ENCODE data around the gene UBR4.
"Not testable (repeated sequence)": the region's sequence is repeated elsewhere in the genome, so short reads cannot be mapped to it uniquely, and the experiment has no call there.

Gene UBR4

DNA sequence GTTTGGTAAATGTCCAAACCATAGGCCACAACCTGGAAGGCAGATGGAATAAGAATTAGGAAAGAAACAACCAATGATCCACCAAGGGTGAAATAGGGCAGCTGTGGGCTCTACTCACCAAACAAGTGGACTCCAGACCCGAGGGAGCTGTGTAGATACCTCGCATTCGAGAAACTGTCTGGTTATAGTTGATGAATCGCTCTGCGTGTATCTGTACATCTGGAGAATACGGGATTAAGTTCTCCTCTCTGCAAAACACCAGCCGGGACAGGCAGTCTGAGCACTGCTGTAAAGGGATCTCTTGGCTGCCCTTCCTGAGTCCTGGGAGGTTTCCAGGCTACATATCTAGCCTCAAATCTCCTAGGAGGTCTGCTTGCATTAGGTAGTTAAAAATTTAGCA, 9.4 kb upstream of the UBR4 start:
- DNase-seq: no peak

DNA sequence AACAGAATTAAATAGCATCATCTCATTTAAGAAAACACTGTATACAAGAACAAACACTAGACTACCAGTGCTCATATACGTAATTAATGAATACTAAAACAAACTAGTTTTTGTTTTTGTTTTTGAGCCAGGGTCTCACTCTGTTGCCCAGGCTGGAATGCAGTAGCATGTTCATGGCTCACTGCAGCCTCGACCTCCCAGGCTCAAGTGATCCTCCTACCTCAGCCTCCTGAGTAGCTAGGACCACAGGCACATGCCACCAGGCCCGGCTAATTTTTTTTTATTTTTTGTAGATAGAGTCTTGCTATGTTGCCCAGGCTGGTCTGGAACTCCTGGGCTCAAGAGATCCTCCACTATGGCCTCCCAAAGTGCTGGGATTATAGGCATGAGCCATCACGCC, 6.5 kb upstream of the UBR4 start:
- not testable (repeated sequence) for DNase-seq

DNA sequence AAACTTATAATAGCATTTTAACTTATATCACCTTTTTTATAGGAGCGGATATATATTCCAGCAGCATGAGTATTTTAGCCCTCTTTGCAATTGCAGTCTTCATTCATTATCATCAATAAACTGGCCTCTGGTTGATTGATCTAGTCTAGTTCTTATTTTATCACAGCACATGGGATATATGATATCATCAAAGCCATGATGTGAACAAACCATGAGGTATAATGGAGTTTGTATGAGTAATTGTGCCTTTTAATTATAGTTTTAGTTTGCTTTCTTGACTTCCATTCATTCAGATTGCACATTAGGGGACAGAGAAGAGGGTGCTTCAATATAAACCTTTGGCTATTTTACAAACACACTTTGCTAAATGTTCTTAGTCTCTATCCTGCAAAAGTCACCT, 3.5 kb upstream of the UBR4 start:
- no peak for DNase-seq

DNA sequence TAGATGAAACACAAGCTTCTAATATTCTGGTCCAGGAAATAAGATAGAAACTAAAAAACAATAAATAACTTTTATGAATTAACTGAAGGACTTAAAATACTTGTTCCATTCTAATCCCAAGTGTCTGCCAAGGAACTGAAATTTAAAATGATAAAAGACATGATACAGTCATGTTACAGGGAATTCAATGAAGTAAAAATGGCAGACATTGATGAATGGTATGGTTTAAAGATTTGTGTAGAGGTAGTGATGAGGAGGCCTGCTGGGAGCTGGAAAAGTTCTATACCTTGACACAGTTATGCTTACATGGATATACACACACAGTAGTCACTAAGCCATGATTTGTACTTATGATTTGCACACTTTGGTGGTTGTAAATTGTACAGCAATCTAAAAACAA, 2.1 kb upstream of the UBR4 start:
- DNase-seq: no peak

DNA sequence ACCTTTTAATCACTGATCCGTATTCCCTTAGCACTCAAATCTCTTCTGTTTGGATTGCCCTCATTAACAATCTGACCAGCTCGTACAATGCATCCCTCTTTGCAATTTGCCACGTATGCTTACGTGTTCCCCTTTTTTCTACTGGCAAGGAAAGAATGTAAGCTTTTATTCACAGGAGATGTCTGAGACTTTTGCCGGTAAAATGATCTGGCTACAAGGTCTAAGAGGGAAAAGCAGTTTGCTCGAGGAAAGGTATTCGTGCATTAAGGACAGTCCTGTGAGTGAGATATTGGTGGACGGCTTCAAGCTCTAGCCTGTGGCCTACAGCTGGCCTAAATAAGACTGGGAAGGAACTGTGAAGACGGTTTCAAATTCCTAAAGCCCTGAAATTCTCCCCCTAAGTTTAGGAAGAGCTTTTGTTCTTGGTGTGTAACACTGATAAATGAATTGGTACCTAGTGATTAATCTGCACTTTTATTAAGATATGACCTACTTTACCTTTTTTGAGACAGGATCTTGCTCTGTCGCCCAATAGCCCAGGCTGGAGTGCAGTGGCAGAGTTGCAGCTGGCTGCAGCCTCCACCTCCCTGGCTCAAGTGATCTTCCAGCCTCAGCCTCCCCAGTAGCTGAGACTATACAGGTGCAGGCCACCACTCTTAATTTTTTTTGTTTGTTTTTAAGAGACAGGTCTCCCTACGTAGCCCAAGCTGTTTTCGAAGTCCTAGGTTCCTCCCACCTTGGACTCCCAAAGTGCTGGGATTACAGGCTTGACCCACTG, 895 bp upstream of the UBR4 start:
- no peak for DNase-seq

DNA sequence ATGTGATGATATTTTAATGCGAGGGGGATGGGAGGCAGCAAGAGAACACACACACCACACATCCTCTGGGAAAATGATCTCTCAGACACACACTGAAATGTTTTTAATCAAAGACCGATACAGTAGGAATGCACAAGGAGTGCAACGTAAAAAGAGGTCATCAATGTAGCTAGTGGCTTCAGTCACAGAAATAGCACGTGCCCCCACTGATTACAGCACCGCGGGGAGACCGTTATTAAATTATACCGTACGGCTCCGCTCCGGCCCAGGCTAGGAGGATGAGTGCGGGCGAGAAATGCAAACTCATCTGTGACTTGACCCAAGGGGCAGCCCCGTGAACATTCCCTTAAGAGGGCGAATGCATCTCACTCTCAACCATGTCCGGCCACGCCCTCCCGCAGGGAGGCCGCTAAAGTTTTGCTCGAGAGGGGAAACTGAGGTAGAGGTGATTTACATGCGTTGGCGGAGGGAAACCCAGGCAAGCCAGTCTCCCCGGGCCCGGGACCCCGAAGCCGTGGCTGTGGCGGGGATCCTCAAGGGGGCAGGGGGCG, 552 bp downstream of the UBR4 start:
- DNase-seq: no peak

DNA sequence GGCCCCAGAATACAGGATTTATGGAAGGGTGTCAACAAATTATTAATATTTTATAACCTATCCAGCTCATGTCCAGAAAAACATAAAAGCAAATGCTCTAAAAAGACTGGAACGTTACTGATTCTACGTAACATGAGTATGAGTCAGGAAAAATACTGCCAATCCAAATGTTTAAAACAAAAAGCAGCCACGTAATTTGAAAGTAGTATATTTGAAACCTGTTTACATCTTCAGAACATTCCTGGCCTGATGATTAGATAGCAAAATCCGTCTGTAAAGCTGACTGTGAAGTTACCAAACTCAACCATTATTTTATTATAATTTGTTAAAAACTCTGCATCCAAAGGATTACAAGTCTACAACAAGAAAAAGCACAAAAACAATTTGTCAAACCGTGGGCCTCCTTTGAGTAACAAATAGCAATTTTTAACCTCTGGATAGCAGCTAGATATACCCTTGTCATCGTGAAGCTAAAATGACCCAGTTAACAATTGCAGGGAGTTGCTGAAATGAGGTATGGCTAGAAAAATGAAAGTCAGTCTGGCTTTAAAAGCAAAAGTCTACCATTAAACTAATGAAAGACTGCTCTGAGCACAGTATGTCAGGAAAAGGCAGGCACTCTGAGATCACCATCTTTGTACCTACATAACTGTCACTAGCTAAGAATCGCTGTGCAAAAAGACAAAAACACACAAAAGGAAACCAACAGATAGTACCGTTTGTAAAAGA, 1.2 kb downstream of the UBR4 start:
- no peak for DNase-seq

DNA sequence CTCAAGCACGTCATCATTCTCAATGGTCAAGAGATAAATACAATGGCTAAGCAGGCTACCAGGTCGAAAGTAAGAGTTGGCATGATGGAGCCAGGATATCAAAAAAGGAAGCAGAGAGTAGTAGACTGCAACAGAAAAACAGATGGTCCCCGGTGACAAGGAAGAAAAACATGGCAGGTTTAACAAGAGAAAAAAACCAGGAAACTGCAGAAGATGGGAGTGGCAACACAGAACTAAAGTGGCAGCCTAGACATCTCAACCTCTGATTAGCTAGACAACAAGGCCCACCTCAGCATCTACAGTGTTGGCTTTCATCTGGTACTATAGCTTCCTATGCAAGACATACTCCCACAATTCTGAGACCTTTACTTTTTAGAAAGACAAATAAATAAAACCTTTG, 3.1 kb downstream of the UBR4 start:
- DNase-seq: no peak

DNA sequence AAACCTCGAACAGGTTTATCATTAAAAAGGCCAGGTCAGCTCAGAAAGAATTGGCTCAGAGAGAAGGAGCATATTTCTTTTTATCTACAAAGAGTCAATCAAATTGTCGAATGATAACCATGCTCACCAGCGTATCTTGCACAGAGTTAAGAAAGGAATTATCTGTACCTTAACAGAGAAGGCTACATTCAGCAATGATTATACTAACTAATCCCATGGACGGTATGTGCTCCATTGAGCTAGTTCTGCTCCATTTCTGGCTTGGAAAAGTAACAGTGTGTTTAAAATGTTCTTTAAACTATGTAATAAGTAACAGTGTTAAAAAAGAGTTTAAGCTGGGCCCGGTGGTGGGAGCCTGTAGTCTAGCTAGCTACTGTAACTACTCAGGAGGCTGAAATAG, 4.2 kb downstream of the UBR4 start:
- no peak for DNase-seq

DNA sequence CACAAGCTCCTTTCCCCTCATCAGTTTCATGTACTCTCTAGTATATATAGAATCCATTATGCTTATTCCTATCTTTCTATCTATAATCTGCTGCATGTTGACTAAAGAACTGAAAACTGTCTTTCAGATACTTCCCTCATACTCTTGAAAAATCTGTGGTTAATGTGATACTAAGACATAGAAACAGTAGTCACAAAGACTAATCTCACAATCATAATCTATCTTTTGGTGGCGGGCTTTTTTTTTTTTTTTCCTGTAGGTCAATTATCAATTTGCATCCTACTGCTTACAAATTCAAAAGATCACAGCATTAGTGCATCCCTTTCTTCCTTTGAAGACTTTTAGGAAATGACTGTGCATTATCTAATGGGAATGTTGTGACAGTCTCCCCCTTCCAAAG, 4.7 kb downstream of the UBR4 start:
- no peak for DNase-seq

DNA sequence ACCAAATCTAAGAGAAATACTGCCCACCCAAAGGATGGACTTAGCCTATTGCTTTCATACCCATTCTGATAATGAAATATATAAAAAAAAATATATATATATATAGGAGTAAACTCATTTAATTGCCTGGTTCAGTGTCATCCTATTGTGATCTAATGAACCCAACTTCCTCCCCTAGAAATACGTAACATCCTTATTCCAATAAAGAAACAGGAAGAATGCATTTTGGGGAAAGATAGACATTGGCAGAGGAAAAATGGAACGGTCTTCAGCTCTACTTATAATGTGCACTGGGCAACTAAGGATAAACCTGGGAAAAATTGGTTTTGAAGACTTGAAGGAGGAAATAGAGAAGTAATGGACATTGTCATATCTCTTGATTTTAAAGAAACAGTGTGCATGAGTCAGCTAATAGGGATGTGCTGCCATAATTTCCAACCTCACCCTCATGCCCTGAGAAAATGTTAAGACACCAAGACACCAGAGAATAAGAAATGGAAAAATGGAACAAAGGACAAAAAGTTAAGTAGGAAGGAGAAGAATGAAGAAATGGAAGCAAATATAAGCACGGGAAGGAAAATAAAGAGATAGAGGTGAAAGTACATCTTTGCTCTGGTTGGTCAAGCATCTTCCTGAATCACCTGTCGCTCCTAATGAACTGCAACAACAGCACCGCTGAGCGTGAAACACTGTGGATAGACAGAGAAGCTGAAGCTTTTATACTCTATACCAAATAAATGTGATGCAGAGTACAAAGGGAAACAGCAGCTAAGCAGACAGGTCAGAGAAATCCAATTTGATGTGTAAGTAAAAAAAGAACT, 5.4 kb downstream of the UBR4 start:
- no peak for DNase-seq

DNA sequence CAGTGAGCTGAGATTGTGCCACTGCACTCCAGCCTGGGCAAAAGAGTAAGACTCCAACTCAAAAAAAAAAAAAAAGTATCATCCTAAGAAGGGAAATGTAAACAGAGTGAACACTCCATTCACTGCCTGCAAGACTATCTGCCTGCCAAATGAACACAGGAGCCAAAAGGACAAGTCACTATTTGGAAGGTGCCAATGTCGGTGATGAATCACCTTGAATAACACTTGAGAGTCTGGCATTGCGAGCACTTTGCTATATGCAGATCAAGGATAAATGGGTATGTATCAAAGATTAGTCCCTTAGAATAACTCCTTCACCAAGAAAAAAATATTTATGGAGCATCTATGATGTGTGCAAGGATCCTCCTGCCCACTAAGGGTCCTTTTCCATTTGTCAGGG, 6.6 kb downstream of the UBR4 start:
- no peak for DNase-seq

DNA sequence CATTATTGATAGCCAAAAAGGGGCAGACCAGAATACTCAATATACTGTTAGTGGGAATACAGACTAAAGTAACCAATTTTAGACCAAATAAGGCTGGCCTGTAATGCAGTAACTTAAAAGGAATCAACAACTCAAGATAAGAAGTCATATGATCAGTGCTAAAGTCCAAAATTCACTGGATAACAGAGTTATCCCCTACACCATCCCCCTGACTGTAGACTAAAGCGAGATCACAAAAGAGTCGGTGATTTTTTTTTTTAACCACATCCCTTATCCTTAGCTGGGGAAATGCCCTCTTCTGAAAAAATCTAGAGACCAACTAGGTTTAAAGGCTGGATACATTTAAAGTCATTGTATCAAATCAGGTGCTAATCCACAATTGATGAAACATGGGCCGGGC, 7.7 kb downstream of the UBR4 start:
- no peak for DNase-seq

DNA sequence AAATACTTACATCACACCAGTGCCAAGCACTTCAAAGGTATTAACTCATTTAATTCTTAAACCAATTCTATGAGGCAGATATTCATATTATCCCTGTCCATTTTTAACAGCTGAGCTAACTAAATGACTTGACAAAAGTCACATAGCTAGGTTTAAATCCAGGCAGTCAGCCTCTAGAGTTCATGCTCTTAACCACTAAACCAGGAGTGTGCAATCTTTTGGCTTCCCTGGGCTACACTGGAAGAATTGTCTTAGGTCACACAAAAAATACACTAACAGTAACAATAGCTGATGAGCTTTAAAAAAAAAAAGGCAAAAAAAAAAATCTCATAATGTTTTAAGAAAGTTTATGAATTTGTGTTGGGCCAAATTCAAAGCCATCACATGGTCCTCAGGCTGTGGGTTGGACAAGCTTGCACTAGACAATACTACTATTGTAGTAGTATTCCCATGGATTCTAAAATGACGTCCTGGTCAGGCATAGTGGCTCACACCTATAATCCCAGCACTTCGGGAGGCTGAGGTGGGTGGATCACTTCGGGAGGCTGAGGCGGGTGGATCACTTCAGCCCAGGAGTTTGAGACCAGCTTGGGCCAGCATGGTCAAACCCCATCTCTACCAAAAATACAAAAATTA, 10.0 kb downstream of the UBR4 start:
- no peak for DNase-seq

DNA sequence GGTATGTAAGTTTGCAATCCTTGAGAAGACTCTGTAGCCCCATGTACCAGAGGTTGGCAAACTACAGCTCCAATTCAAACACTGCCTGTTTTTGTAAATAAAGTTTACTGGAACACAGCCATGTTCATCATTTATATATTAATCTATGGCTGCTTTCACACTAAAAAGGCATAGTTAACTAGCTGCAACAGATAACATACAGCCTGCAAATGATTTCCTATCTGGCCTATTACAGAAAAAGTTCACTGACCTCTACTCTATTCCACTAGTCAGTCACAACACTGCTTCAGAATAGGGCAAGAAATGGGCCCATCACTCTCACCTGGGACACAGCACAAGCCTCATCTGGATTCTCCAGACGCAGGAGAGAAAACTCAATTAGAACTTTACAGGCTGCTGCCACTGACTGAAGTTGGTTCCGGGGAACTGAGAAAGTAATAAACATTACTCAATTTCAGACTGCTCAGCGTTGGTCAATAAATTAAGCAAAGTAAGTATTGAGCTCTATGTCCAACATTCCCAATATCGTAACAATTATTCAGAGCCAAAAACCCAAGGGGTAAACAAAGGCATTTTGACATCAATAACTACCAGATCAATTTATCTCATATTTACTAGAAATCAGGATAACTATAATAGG, 10.6 kb downstream of the UBR4 start:
- no peak for DNase-seq

DNA sequence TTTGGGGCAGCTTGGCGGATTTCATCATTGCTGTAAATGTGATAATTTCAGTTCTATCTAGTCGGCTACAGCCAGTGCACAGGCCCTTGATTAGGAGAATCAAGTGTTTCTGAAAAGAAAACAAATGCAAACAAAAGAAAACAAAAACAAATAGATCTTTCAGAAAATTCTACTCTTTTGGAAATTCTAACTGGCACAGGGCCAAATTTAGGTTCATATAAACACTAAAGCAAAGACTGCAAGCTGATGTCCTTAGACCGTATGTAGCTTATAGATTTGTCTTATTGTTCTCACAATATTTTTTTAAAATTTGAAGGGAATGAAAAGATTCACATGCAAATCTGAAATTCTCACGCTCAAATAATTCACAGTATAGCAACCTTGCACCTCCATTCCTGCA, 11.2 kb downstream of the UBR4 start:
- no peak for DNase-seq

DNA sequence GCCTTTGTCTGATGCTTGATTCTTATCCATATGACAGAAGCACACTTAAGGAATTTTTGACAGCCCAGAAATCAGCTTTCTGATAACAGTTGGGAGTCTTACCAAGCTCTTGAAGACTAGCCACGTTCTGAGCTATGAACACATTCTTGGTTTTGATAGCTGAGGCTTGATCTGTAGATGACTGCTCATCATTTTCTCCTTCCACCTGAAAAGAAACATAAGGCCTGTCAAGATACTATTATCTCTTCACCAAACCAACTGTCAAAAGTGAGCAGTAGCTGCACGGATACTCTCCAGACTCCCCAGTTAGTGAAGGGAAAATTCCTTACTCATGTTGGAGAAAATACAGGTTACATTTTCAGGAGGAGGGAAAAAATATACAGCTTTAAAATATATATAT, 12.2 kb downstream of the UBR4 start:
- no peak for DNase-seq

DNA sequence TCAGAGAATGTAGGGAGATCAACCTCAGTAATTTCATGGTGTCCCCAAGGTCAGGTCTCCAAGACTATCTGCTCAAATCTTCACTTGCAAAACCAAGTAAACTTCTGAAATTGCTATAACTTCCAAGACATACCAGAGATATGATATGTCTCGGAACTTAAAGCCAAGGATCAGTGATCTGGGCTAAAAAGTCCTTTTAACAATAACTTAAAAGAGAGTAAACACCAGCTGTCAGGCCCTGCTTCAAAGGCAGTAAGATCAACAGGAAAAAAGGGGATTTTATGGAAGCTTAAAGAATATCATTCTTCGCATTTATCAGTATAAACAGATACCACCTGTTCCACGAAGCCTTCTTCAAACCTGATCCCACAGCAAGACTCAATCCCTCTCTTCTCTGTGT, 13.7 kb downstream of the UBR4 start:
- no peak for DNase-seq

DNA sequence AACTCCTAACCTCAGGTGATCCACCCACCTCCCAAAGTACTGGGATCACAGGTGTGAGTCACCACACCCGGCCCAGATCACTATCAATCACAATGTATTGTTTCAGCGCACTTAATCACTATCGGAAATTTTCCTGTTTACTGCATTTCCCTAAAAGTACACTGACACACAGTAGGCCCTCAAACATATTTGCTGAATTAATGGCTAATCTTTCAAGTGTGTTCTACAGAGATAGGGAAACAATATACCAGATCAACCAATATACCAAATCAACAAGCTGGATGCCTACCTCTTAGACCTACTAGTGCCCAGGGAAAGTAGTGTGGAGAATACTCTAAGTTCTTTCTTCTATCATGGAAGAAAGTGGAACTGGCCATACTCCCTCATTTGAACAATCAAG, 17.1 kb downstream of the UBR4 start:
- DNase-seq: no peak

DNA sequence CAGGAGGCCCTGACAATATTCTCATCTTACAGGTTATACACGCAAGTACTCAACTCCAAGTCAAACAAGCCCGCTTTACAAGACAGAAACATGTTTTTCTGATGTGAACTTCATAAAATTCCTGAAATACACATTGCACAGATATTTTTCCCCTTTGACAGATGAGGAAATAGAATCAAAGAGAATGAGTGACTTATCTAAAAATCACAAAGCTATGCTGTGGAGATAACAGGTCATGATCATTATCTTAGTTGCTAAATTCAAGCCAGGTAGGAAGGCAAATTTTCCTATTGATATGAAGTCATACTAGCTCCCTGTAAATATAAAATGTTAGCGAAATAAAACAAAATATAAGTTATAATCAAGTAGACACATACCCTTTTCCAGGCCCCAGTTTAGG, 18.3 kb downstream of the UBR4 start:
- no peak for DNase-seq

DNA sequence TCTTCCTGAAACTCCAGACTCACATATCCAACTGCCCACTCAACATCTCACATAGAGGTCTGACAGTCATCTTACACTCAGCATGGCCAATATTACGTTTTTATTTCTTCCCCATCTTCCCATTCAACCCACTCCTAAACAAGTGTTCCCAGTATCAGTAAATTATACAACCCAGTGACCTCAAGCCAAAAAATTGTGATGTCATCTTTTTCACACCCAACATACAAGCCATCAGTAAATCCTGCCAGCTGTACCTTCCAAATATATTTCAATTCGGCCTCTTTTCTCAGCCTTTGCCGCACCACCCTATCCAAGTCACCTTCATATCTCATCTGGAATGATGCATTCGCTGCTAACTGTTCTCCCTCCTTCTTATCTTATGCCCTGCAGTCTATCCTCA, 19.6 kb downstream of the UBR4 start:
- no peak for DNase-seq

DNA sequence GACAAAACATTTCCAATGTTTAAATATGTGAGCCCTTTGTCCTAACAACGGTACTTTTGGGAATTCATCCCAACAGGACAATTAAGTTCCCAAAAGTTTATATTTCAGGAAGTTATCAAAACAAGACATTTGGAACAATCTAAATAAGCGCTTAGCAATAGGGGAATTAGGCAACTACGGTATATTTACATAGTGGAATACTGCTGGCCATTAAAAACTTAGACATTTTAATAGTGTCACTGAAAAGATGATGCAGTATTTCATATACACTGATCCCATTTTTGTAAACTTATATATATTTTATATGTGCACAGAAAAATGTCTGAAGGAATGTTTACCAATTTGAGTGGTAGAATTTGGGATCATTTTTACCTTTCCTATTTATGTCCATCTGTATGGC, 20.8 kb downstream of the UBR4 start:
- no peak for DNase-seq

DNA sequence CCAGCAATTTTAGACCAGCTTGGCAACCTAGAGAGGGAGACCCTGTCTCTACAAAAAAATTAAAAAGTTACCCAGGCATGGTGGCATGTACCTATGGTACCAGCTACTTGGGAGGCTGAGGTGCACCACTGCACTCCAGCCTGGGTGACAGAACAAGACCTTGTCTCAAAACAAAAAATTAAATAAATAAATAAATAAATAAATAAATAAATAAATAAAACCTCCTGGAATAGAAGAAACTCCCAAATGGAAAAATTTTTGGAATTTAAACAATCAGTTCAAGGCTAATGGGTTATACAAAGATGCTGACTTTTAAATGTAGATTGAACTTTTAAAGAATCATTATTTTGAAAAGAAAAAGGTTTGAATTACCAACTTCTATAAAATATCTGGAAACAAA, 22.2 kb downstream of the UBR4 start:
- DNase-seq: no peak
